Parathyroid adenoma (tissue), 2 donors: ENCODE measurements around the gene KLHL10.
A peak's percentile ranks its signal among the peaks of the same experiment; 100 is the strongest.

Experiments used
- H2AFZ ChIP-seq: fragments of 300-600 bp; sonication (generic); one replicate; pipeline ENCODE4 v1.7.0; 2017; ENCODE audit warnings: antibody characterized with exemption, mild to moderate bottlenecking
- H3K27ac ChIP-seq: fragments of 300-600 bp; sonication (generic); one replicate; pipeline ENCODE4 v1.7.0; 2017
- H3K27me3 ChIP-seq: fragments of 300-600 bp; sonication (generic); one replicate; pipeline ENCODE4 v1.7.0; 2017; ENCODE audit warnings: low read length; ENCODE audit not compliant: control insufficient read depth, insufficient read depth
- H3K36me3 ChIP-seq: fragments of 300-600 bp; sonication (generic); one replicate; pipeline ENCODE4 v1.7.0; 2017; ENCODE audit warnings: low read length; ENCODE audit not compliant: control insufficient read depth, insufficient read depth
- H3K4me1 ChIP-seq: fragments of 300-600 bp; sonication (generic); one replicate; pipeline ENCODE4 v1.7.0; 2017; ENCODE audit warnings: control low read depth
- H3K4me2 ChIP-seq: fragments of 300-600 bp; sonication (generic); one replicate; pipeline ENCODE4 v1.7.0; 2017; ENCODE audit warnings: low read length
- H3K4me3 ChIP-seq: fragments of 300-600 bp; sonication (generic); one replicate; pipeline ENCODE4 v1.7.0; 2017; ENCODE audit warnings: low read depth, low read length
- H3K79me2 ChIP-seq: fragments of 300-600 bp; sonication (generic); one replicate; pipeline ENCODE4 v1.7.0; 2017; ENCODE audit warnings: control low read depth
- H3K9ac ChIP-seq: fragments of 300-600 bp; sonication (generic); one replicate; pipeline ENCODE4 v1.7.0; 2017; ENCODE audit warnings: mild to moderate bottlenecking
- H3K9me3 ChIP-seq: fragments of 300-600 bp; sonication (generic); one replicate; pipeline ENCODE4 v1.7.0; 2017; ENCODE audit warnings: low read length; ENCODE audit not compliant: control insufficient read depth
- TF ChIP-seq, protein P1 (sequence below): fragments of 300-600 bp; sonication (generic); IDR thresholded peaks from one replicate; pipeline ENCODE4 v1.7.0; 2017; ENCODE audit warnings: antibody characterized with exemption, mild to moderate bottlenecking
- donor health status: primary hyperparathyroidism.

The KLHL10 gene

DNA sequence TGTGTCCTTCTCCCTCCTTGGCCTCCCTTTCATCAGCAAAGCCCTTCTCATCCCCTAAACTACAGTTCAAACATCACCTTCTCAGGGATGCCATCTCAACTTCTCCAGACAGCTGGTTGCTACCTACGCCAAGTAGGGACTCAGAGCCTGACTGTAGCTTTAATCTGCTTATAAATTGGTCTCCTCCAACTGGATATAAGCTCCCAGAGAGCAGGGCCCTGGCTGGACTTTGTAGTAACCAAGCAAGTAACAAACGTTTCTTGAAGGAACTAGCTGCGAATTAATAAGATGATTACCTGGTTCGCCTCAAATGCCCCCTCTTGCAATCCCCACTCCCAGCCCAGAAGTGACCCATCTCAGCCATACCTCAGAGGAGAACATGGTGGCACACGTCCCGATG, 45.1 kb downstream of the KLHL10 start:
- H3K4me1 ChIP-seq, result no peaks in the 10 kb centered on the region
- H2AFZ ChIP-seq, result no peak overlapping the region
- no peaks in the 10 kb centered on the region for H3K79me2 ChIP-seq
- TF ChIP-seq, protein P1, sequence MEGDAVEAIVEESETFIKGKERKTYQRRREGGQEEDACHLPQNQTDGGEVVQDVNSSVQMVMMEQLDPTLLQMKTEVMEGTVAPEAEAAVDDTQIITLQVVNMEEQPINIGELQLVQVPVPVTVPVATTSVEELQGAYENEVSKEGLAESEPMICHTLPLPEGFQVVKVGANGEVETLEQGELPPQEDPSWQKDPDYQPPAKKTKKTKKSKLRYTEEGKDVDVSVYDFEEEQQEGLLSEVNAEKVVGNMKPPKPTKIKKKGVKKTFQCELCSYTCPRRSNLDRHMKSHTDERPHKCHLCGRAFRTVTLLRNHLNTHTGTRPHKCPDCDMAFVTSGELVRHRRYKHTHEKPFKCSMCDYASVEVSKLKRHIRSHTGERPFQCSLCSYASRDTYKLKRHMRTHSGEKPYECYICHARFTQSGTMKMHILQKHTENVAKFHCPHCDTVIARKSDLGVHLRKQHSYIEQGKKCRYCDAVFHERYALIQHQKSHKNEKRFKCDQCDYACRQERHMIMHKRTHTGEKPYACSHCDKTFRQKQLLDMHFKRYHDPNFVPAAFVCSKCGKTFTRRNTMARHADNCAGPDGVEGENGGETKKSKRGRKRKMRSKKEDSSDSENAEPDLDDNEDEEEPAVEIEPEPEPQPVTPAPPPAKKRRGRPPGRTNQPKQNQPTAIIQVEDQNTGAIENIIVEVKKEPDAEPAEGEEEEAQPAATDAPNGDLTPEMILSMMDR, result no peak
- H3K36me3 ChIP-seq, result no peaks in the 10 kb centered on the region
- H3K4me2 ChIP-seq, result no peak overlapping the region
- no peak overlapping the region for H3K27ac ChIP-seq
- no peaks in the 10 kb centered on the region for H3K9me3 ChIP-seq
- no peak overlapping the region for H3K4me3 ChIP-seq
- H3K9ac ChIP-seq, result no peak overlapping the region
- no peaks in the 10 kb centered on the region for H3K27me3 ChIP-seq

DNA sequence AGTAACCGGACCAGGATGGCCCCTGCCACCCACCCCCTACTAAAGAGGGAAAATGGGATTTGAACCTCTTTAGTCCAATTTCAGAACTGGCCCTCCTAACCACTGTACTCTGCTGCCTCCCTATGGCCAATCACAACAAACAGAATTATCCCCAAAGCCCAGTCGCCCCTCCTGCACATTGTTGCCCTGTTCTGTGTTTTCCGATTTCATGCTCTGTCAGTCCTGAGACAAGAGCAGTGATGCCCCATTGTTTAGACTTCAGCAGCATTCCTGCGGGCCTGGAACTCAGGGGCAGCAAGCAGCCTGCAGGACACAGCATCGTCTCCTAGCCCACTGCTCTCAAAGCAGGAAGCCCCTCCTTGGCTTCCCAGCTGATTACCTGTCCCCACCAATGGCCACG, 48.1 kb downstream of the KLHL10 start:
- no peaks in the 10 kb centered on the region for H3K4me1 ChIP-seq
- no peaks in the 10 kb centered on the region for H3K9me3 ChIP-seq
- H3K79me2 ChIP-seq, result no peaks in the 10 kb centered on the region
- TF ChIP-seq, protein P1, result peak; percentile 34
- no peaks in the 10 kb centered on the region for H3K36me3 ChIP-seq
- no peak overlapping the region for H3K27ac ChIP-seq
- H3K27me3 ChIP-seq, result no peaks in the 10 kb centered on the region
- H3K9ac ChIP-seq, result no peak overlapping the region
- no peak overlapping the region for H3K4me2 ChIP-seq
- H2AFZ ChIP-seq, result no peak overlapping the region
- H3K4me3 ChIP-seq, result no peak overlapping the region

DNA sequence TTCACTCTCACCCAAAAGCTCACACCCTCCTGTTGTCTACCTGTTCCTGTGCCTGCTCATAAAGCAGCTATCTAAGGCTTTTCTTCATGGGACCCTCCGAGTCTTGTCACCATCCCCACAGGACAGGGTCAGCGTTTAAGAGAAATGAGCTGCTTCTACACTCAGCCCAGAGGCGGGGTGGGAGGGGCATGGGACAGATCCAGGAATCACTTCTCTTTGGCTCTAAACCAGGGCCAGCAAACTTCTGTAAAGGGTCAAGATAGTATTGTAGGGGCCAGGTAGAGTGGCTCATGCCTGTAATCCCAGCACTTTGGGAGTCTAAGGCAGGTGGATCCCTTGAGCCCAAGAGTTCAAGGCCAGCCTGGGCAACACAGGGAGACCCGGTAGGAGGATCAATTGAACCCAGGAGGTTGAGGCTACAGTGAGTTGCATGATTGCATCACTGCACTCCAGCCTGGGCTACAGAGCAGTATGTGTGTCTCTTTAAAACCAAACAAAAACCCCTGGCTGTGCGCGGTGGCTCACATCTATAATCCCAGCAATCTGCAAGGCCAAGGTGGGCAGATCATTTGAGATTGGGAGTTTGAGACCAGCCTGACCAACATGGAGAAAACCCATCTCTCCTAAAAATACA, 50.8 kb downstream of the KLHL10 start:
- Histone ChIP-seq H3K36me3 (no peaks in the 10 kb centered on the region), H3K4me2 (no peak overlapping the region), H3K79me2 (no peaks in the 10 kb centered on the region), H3K4me1 (no peaks in the 10 kb centered on the region), H3K4me3 (no peak overlapping the region), H3K9me3 (no peaks in the 10 kb centered on the region), H3K27ac (no peak overlapping the region), H3K27me3 (no peaks in the 10 kb centered on the region), H2AFZ (no peak overlapping the region), H3K9ac (no peak overlapping the region)
- TF ChIP-seq, protein P1, result no peak

DNA sequence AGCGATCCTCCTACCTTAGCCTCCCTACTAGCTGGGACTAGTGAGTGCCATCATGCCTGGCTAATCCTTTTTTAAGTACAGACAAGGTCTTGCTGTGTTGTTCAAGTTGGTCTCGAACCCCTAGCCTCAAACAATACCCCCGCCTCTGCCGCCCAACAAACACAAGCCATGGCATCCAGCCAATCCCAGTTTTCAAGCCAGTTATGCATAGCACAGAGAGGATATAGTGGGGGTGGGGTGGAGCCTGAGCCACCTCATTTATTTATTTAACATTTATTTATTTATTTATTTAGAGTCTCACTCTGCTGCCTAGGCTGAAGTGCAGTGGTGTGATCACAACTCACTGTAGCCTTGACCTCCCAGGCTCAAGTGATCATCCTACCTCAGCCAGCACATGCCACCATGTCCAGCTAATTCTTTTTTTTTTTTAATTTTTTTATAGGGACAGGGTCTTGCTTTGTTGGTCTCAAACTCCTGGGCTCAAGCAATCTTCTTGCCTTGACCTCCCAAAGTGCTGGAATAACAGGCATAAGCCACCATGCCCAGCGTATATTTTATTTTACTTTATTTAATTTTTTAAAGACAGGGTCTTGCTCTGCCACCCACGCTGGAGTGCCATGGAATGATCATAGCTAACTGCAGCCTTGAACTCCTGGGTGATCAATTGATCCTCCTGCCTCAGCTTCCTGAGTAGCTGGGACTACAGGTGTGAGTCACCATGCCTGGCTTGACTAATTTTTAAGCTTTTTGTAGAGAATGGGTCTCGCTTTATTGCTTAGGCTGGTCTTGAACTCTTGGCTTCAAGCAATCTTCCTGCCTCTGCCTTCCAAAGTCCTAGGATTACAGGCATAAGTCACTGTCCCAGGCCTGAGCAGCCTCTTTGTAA, 53.8 kb downstream of the KLHL10 start:
- H3K36me3 ChIP-seq, result no peaks in the 10 kb centered on the region
- no peak overlapping the region for H3K9ac ChIP-seq
- H3K27ac ChIP-seq, result no peak overlapping the region
- no peak overlapping the region for H3K4me2 ChIP-seq
- H3K27me3 ChIP-seq, result no peaks in the 10 kb centered on the region
- H3K4me3 ChIP-seq, result no peak overlapping the region
- no peaks in the 10 kb centered on the region for H3K79me2 ChIP-seq
- H2AFZ ChIP-seq, result no peak overlapping the region
- H3K4me1 ChIP-seq, result no peaks in the 10 kb centered on the region
- TF ChIP-seq, protein P1, result no peak
- no peaks in the 10 kb centered on the region for H3K9me3 ChIP-seq
